ENCODE results near the gene RPAP2. TPM values are rescaled to one million over a fixed set of nuclear protein-coding genes. Genes with fewer than 3 reads are reported as not detected.
A peak's percentile ranks its signal among the peaks of the same experiment; 100 is the strongest.

The RPAP2 gene
- total RNA-seq, 1 experiment from 2014 or later, result 28.1 TPM

DNA sequence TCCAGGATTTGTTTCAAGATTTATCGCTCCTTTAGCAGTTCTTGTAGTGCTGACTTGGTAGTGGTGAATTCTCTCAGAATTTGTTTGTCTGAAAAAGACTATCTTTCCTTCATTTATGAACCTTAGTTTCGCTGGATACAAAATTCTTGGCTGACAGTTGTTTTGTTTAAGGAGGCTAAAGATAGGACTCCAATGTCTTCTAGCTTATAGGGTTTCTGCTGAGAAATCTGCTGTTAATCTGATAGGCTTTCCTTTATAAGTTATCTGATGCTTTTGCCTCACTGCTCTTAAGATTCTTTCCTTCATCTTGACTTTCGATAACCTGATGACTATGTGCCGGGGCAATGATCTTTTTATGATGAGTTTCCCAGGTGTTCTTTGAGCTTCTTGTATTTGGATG is 28.9 kb downstream of the RPAP2 start:
- Histone ChIP-seq H3K4me3 (replicated peaks in 1 of 2; ENCODE audit: low read depth in 1 of 2, low read length in 2 of 2) (no peak overlapping the region), H3K9me2 (ENCODE audit: insufficient read depth) (no peaks in the 10 kb centered on the region), H3K4me2 (ENCODE audit: low read length) (no peak overlapping the region), H3K36me3 (ENCODE audit: control insufficient read depth in 1 of 2, insufficient read depth in 2 of 2, low read length in 2 of 2) (peaks cover 5 to 33% of the 10 kb centered on the region in 2 experiments; a peak in 3 of 4 replicates), H3K4me1 (ENCODE audit: control insufficient read depth in 1 of 2, insufficient read depth in 2 of 2, low read length in 2 of 2) (peaks cover 0 to 7% of the 10 kb centered on the region in 2 experiments; a peak in 1 of 4 replicates), H3K79me2 (ENCODE audit: insufficient read depth, low read length) (no peaks in the 10 kb centered on the region), H4K20me1 (ENCODE audit: insufficient read depth) (no peaks in the 10 kb centered on the region), H3K9ac (ENCODE audit: low read length) (no peak overlapping the region), H3K27ac (ENCODE audit: low read depth, low read length) (no peak overlapping the region), H2AFZ (ENCODE audit: low read depth, low read length, poor library complexity, severe bottlenecking) (no peak overlapping the region), H3K27me3 (ENCODE audit: insufficient read depth, low read length) (no peaks in the 10 kb centered on the region), H3K9me3 (ENCODE audit: control insufficient read depth in 1 of 2, insufficient read depth in 1 of 2, low read depth in 1 of 2, low read length in 2 of 2) (no peaks in the 10 kb centered on the region)
- ATAC-seq (no peak), DNase-seq (ENCODE audit: low read depth, low spot score) (no peak)
- POLR2A ChIA-PET, result no interaction called here
- RAD21 ChIA-PET (ENCODE audit: low non-redundant PET in 1 of 2, low total read pairs in 2 of 2, uncharacterized antibody in 2 of 2, unreplicated experiment in 2 of 2), result no interaction called here
- CTCF ChIA-PET, result no interaction called here
- TF ChIP-seq, protein P1, sequence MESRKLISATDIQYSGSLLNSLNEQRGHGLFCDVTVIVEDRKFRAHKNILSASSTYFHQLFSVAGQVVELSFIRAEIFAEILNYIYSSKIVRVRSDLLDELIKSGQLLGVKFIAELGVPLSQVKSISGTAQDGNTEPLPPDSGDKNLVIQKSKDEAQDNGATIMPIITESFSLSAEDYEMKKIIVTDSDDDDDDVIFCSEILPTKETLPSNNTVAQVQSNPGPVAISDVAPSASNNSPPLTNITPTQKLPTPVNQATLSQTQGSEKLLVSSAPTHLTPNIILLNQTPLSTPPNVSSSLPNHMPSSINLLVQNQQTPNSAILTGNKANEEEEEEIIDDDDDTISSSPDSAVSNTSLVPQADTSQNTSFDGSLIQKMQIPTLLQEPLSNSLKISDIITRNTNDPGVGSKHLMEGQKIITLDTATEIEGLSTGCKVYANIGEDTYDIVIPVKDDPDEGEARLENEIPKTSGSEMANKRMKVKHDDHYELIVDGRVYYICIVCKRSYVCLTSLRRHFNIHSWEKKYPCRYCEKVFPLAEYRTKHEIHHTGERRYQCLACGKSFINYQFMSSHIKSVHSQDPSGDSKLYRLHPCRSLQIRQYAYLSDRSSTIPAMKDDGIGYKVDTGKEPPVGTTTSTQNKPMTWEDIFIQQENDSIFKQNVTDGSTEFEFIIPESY (IDR thresholded peaks at IDR 0.05; ENCODE audit: extremely low read depth, insufficient replicate concordance, low read length), result no peak
- TF ChIP-seq SIN3A (IDR thresholded peaks at IDR 0.05; ENCODE audit: low read depth) (no peak), JUND (IDR thresholded peaks at IDR 0.05) (no peak), FOSL1 (IDR thresholded peaks at IDR 0.05; ENCODE audit: low read depth) (no peak)
- TF ChIP-seq, protein P2, sequence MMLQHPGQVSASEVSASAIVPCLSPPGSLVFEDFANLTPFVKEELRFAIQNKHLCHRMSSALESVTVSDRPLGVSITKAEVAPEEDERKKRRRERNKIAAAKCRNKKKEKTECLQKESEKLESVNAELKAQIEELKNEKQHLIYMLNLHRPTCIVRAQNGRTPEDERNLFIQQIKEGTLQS (IDR thresholded peaks at IDR 0.05), result no peak
- BruUV-seq (replicated peaks), result no TSS peak
- intact Hi-C loops (cut with micrococcal nuclease), result no loop called here

- Histone ChIP-seq H3K9ac (ENCODE audit: low read length) (no peak overlapping the region), H3K36me3 (ENCODE audit: control insufficient read depth in 1 of 2, insufficient read depth in 2 of 2, low read length in 2 of 2) (peaks cover 2 to 21% of the 10 kb centered on the region in 2 experiments; a peak in 2 of 4 replicates), H3K4me2 (ENCODE audit: low read length) (no peak overlapping the region), H3K9me2 (ENCODE audit: insufficient read depth) (no peaks in the 10 kb centered on the region), H2AFZ (ENCODE audit: low read depth, low read length, poor library complexity, severe bottlenecking) (no peak overlapping the region), H4K20me1 (ENCODE audit: insufficient read depth) (no peaks in the 10 kb centered on the region), H3K4me1 (ENCODE audit: control insufficient read depth in 1 of 2, insufficient read depth in 2 of 2, low read length in 2 of 2) (peaks cover 0 to 7% of the 10 kb centered on the region in 2 experiments; a peak in 1 of 4 replicates), H3K27me3 (ENCODE audit: insufficient read depth, low read length) (no peaks in the 10 kb centered on the region), H3K79me2 (ENCODE audit: insufficient read depth, low read length) (no peaks in the 10 kb centered on the region), H3K9me3 (ENCODE audit: control insufficient read depth in 1 of 2, insufficient read depth in 1 of 2, low read depth in 1 of 2, low read length in 2 of 2) (no peaks in the 10 kb centered on the region), H3K27ac (ENCODE audit: low read depth, low read length) (no peak overlapping the region), H3K4me3 (replicated peaks in 1 of 2; ENCODE audit: low read depth in 1 of 2, low read length in 2 of 2) (no peak overlapping the region)
- POLR2A ChIA-PET, result no interaction called here
- RAD21 ChIA-PET (ENCODE audit: low non-redundant PET in 1 of 2, low total read pairs in 2 of 2, uncharacterized antibody in 2 of 2, unreplicated experiment in 2 of 2), result no interaction called here
- intact Hi-C loops (cut with micrococcal nuclease), result no loop called here
- ATAC-seq (no peak), DNase-seq (ENCODE audit: low read depth, low spot score) (no peak)
- no TSS peak for BruUV-seq (replicated peaks)
- CTCF ChIA-PET, result no interaction called here
- TF ChIP-seq CTCF (IDR thresholded peaks at IDR 0.05 in 2 of 3, conservative IDR thresholded peaks at IDR 0.05 in 1 of 3; ENCODE audit: borderline replicate concordance in 1 of 3, insufficient read depth in 1 of 3, low read depth in 2 of 3, low read length in 2 of 3), result no peak
- no peak for TF ChIP-seq ZNF274 (IDR thresholded peaks at IDR 0.05; ENCODE audit: low read depth, low read length)
- peak; percentile 63; the same call in 1 of the 2 replicates for TF ChIP-seq SRF (IDR thresholded peaks at IDR 0.05; ENCODE audit: low read depth)
- TF ChIP-seq REST (IDR thresholded peaks at IDR 0.05; ENCODE audit: low read depth), result no peak
- TF ChIP-seq EZH2phosphoT487 (IDR thresholded peaks at IDR 0.05; ENCODE audit: borderline replicate concordance), result no peak
- no peak for TF ChIP-seq EGR1 (IDR thresholded peaks at IDR 0.05; ENCODE audit: low read depth)
Observed at GRCh38 chr1:92329347-92330129, 30.7 kb downstream of the RPAP2 start.
